GM19438 (cell line): ENCODE measurements around the gene PRAMEF6.
"Not testable (repeated sequence)": the region's sequence is repeated elsewhere in the genome, so short reads cannot be mapped to it uniquely, and the experiment has no call there.

ENCODE experiments used
- ATAC-seq: cut with Tn5 transposase; IDR thresholded peaks from one replicate; pipeline ENCODE4 v1.9.1; 2021; ENCODE audit warnings: low read depth; ENCODE audit not compliant: unreplicated experiment

The PRAMEF6 gene

DNA sequence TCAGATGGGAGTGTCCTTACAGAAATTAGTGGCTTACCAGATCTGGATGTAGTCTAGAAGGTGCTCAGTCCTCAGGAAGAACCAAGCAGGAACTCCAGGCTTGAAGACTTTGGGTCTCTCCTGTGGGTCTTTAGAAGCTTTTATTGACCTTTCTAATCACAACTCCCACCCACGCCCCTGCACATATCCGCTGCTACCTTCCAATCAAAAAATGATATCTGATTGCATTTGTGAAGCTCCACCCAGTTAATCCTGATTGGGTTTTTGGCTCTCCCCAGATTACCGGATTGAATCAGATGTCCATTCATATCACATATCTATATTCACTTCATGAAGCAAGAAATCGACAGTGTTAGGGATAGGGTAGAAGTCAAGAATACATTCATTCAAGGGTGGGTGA lies at the start of gene PRAMEF6:
Gene PRAMEF6 (minus strand): TSS at position 101 of the 400 bp plus-strand sequence. CDS start 5,062 bp downstream, outside the sequence.
- not testable (repeated sequence) for ATAC-seq

- ATAC-seq: not testable (repeated sequence)
These were observed 23.0 kb downstream of the PRAMEF6 start for GRCh38 chr1:12924368-12924767.

DNA sequence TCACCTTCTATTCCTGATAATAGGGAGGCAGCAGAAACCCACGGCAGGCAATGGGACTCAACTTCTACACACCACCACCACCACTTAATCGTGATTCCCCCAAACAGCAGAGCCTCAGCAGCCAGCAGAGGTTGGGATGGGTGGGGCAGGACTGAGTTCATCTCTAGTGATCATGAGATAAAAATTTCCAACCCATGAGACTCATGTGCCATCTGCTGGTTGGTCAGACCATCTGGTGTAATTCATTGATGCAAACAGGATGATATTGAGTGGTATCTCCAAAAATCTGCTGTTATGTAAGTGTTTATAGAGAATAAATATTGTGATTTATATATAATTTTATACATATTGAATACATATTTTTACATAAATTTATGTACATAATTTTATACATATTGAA lies 25.6 kb downstream of the PRAMEF6 start:
- ATAC-seq: not testable (repeated sequence)

DNA sequence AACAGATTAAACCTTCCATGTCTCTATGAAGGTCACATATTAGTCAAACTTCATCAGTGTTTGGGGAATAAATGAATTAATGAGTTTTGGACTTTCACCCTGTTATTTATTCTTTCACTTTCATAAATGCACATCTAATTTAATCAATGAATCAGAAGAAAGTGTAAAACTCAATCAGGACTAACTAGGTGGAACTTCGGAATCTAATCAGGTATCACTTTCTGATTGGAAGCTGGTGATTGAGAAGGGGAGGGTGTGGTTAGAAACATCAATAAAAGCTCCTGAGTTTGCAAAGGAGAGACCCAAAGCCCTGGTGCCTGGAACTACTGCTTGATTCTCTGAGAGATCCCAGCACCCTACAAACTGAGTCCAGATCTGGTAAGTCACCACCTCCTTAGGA lies 31.1 kb downstream of the PRAMEF6 start, which contains the start of gene PRAMEF7:
Gene PRAMEF7 (plus strand): TSS at position 301 of the 400 bp plus-strand sequence. CDS start 1,083 bp downstream, outside the sequence.
- ATAC-seq: not testable (repeated sequence)

DNA sequence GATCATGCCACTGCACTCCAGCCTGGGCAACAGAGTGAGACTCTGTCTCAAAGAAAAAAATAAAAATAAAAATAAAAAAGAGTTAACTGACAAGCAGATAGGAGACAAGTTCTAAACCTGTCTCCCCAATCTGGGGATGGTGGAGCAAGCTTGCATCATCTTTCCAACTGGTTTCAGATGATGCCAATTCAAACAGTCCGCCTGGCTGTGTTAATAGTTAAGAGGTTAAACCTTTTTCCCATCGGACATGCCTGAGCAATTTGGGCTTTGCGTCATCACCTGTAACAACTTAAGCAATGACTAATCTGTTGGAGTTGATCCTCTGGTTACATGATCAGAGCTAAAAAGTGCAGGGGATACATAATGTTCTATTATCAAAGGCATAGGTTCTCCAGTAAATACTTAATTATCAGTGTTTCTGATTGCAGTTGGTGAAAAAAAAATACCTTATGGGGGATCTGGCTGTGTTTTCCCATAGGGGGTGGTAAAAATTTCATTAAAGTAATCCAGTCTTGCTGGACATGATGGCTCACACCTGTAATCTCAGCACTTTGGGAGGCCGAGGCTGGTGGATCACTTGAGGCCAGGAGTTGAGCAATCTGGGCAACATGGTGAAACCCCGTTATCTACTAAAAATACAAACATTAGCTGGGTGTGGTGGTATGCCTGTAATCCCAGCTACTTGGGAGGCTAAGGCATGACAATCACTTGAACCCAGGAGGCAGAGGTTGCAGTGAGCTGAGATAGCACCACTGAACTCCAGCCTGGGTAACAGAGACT lies 43.4 kb downstream of the PRAMEF6 start:
- ATAC-seq: not testable (repeated sequence)

- ATAC-seq: not testable (repeated sequence)
These were observed 48.2 kb downstream of the PRAMEF6 start for GRCh38 chr1:12899186-12899585.

- not testable (repeated sequence) for ATAC-seq
These were observed 49.2 kb downstream of the PRAMEF6 start, which contains the start of gene PRAMEF10 for GRCh38 chr1:12898170-12898569. Gene PRAMEF10 (minus strand): TSS chr1:12898270. CDS start chr1:12895847, 2,423 bp downstream.
